Measurements from ENCODE around the gene SF3B3.

The SF3B3 gene

GRCh38 chr16:70572926-70573270, 49.3 kb downstream of the SF3B3 start:
- no peak overlapping the region for H3K4me3 ChIP-seq (ENCODE audit: low read depth, low read length)
- TF ChIP-seq CTCF (IDR thresholded peaks at IDR 0.05; ENCODE audit: borderline replicate concordance, insufficient read depth, low read depth, low read length): no peak

GRCh38 chr16:70573451-70574121, 50.0 kb downstream of the SF3B3 start:
- no peak overlapping the region for H3K4me3 ChIP-seq (ENCODE audit: low read depth, low read length)
- TF ChIP-seq CTCF (IDR thresholded peaks at IDR 0.05; ENCODE audit: borderline replicate concordance, insufficient read depth, low read depth, low read length): no peak

GRCh38 chr16:70574595-70575271, 51.1 kb downstream of the SF3B3 start:
- H3K4me3 ChIP-seq (ENCODE audit: low read depth, low read length): no peak overlapping the region
- TF ChIP-seq CTCF (IDR thresholded peaks at IDR 0.05; ENCODE audit: borderline replicate concordance, insufficient read depth, low read depth, low read length): no peak

GRCh38 chr16:70575376-70575775, 51.8 kb downstream of the SF3B3 start:
- H3K4me3 ChIP-seq (ENCODE audit: low read depth, low read length): no peak overlapping the region
- TF ChIP-seq CTCF (IDR thresholded peaks at IDR 0.05; ENCODE audit: borderline replicate concordance, insufficient read depth, low read depth, low read length): no peak

- TF ChIP-seq CTCF (IDR thresholded peaks at IDR 0.05; ENCODE audit: borderline replicate concordance, insufficient read depth, low read depth, low read length): no peak
- no peak overlapping the region for H3K4me3 ChIP-seq (ENCODE audit: low read depth, low read length)
These were observed 53.0 kb downstream of the SF3B3 start for GRCh38 chr16:70576431-70577255.

GRCh38 chr16:70577256-70577698, 53.7 kb downstream of the SF3B3 start:
- no peak for TF ChIP-seq CTCF (IDR thresholded peaks at IDR 0.05; ENCODE audit: borderline replicate concordance, insufficient read depth, low read depth, low read length)
- H3K4me3 ChIP-seq (ENCODE audit: low read depth, low read length): no peak overlapping the region

Measured in GM12875 (cell line).